Effector memory CD8-positive, alpha-beta T cell (primary cell): ENCODE measurements around the gene TRIM14.

Experiments
- ATAC-seq: fragments of 150-1000 bp; cut with Tn5 transposase; replicated peaks from 2 replicates; pipeline ENCODE4 v1.10.0; 2021; ENCODE audit warnings: mild to moderate bottlenecking, moderate library complexity
- DNase-seq, 3 experiments: peaks; one replicate each; pipeline ENCODE4 v3.0.0; 2021
- H3K27ac Mint-ChIP-seq, 2 donors: one replicate each; pipeline ENCODE4 v1.8.0; 2022; ENCODE audit warnings: mild to moderate bottlenecking in 2 of 2, mixed read lengths in 2 of 2, moderate library complexity in 2 of 2
- H3K27me3 Mint-ChIP-seq, 2 donors: one replicate each; pipeline ENCODE4 v1.8.0; 2022; ENCODE audit warnings: mixed read lengths in 2 of 2
- H3K36me3 Mint-ChIP-seq: one replicate; pipeline ENCODE4 v1.8.0; 2022; ENCODE audit warnings: mild to moderate bottlenecking, moderate library complexity, mixed read lengths; ENCODE audit not compliant: insufficient read depth
- H3K4me1 Mint-ChIP-seq, 2 donors: one replicate each; pipeline ENCODE4 v1.8.0; 2022; ENCODE audit warnings: low read depth in 2 of 2, mixed read lengths in 2 of 2
- H3K4me3 Mint-ChIP-seq, 2 donors: one replicate each; pipeline ENCODE4 v1.8.0; 2022; ENCODE audit warnings: mild to moderate bottlenecking in 2 of 2, mixed read lengths in 2 of 2, moderate library complexity in 2 of 2
- H3K9me3 Mint-ChIP-seq, 2 donors: one replicate each; pipeline ENCODE4 v1.8.0; 2022; ENCODE audit warnings: mixed read lengths in 2 of 2
- total RNA-seq, 9 experiments: gene quantifications; one replicate each; lab custom pipeline; 2026; lab: John Stamatoyannopoulos, UW

Gene TRIM14
- 17.0 to 105 (median 40.9) reads per million in 9 experiments for total RNA-seq

GRCh38 chr9:98118640-98119601 lies at the start of gene TRIM14:
TSS of gene TRIM14 (minus strand) at chr9:98119222. CDS start at chr9:98119188, 34 bp downstream.
- Mint-ChIP-seq H3K4me1 (peaks cover 40 to 49% of the 10 kb centered on the region in 2 donors), H3K36me3 (peaks cover 33% of the 10 kb centered on the region), H3K9me3 (no peaks in the 10 kb centered on the region), H3K4me3 (peak within 1 kb of the TSS; percentile 85 to 96), H3K27me3 (no peaks in the 10 kb centered on the region), H3K27ac (peak within 1 kb of the TSS; percentile 95 to 99)
- ATAC-seq (peak; percentile 64), DNase-seq (peak; percentile 22 to 36 (median 28))

DNA sequence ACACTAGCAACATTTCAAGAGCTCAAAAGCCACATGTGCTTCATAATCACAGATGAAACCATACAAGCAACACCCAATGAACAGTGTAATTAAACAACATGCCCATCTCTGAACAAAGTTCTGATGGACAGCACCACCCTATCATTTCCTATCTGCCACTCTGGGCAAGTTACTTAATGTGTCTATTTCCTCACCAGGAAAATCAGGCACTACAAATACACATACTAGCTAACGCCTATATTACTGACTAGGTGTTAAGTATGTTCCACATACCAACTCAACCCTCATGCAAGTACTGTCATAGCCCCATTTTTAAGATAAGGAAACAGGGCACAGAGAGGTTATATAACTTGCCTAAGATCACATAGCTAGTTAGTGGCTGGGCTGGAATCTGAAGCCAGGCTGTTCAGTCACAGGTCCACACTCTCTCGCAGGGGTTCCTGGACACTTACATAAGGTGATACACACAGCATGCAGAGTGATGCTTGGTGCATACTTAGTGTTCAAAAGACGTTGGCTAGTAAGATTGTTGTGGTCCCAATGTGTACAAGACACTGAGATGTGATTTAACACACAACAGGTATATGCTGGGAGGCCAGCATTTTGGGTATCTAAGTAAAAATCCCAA lies 49.2 kb upstream of the TRIM14 start:
- H3K27ac Mint-ChIP-seq = peak overlapping the region; percentile 96 to 99
- no peak for DNase-seq
- no peaks in the 10 kb centered on the region for H3K27me3 Mint-ChIP-seq
- no peak for ATAC-seq
- peaks cover 6% of the 10 kb centered on the region for H3K36me3 Mint-ChIP-seq
- H3K4me1 Mint-ChIP-seq = peaks cover 51 to 57% of the 10 kb centered on the region in 2 donors
- H3K9me3 Mint-ChIP-seq = no peaks in the 10 kb centered on the region
- H3K4me3 Mint-ChIP-seq = peak overlapping the region in 1 of 2 donors; percentile 64

GRCh38 chr9:98164912-98165311 lies 45.9 kb upstream of the TRIM14 start:
- Mint-ChIP-seq H3K4me1 (peaks cover 49 to 61% of the 10 kb centered on the region in 2 donors), H3K27me3 (no peaks in the 10 kb centered on the region), H3K9me3 (no peaks in the 10 kb centered on the region), H3K27ac (peak overlapping the region; percentile 88 to 89), H3K4me3 (peak overlapping the region in 1 of 2 donors; percentile 7), H3K36me3 (peaks cover 10% of the 10 kb centered on the region)
- DNase-seq = no peak
- no peak for ATAC-seq

GRCh38 chr9:98162613-98163012 lies 43.6 kb upstream of the TRIM14 start:
- H3K36me3 Mint-ChIP-seq = peaks cover 7% of the 10 kb centered on the region
- no peak overlapping the region for H3K27ac Mint-ChIP-seq
- ATAC-seq (no peak), DNase-seq (no peak)
- H3K9me3 Mint-ChIP-seq = no peaks in the 10 kb centered on the region
- H3K4me1 Mint-ChIP-seq = peaks cover 59 to 61% of the 10 kb centered on the region in 2 donors
- H3K27me3 Mint-ChIP-seq = no peaks in the 10 kb centered on the region
- no peak overlapping the region for H3K4me3 Mint-ChIP-seq

DNA sequence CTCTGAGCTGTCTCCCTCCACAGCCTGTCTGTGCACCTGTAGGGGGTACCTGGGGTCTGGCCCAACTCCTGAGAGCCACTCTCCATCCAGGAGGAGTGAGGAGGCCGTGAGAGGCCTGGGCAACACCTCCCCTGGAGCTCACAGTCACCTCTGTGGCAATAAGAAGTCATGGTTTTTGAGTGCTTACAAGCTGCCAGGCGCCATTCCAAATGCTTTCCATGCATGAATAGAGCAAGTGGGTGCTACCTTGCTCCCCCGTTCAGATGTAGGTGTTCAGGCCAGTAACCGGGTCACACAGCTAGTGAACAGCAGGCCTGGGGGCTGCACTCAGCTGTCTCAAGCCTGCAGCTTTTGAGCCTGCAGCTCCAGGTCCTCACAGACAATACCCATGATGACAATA lies 42.8 kb upstream of the TRIM14 start:
- Mint-ChIP-seq H3K27me3 (no peaks in the 10 kb centered on the region), H3K4me3 (no peak overlapping the region), H3K36me3 (peaks cover 10% of the 10 kb centered on the region), H3K4me1 (peaks cover 59 to 61% of the 10 kb centered on the region in 2 donors), H3K9me3 (no peaks in the 10 kb centered on the region), H3K27ac (no peak overlapping the region)
- DNase-seq (no peak), ATAC-seq (no peak)

GRCh38 chr9:98159790-98160189 lies 40.8 kb upstream of the TRIM14 start:
- H3K27ac Mint-ChIP-seq = peak overlapping the region; percentile 75 to 87
- peaks cover 24% of the 10 kb centered on the region for H3K36me3 Mint-ChIP-seq
- H3K27me3 Mint-ChIP-seq = no peaks in the 10 kb centered on the region
- peak overlapping the region in 1 of 2 donors; percentile 7 for H3K4me3 Mint-ChIP-seq
- no peaks in the 10 kb centered on the region for H3K9me3 Mint-ChIP-seq
- ATAC-seq (no peak), DNase-seq (no peak)
- H3K4me1 Mint-ChIP-seq = peaks cover 47 to 52% of the 10 kb centered on the region in 2 donors

GRCh38 chr9:98159301-98159700 lies 40.3 kb upstream of the TRIM14 start:
- ATAC-seq = no peak
- Mint-ChIP-seq H3K9me3 (no peaks in the 10 kb centered on the region), H3K4me1 (peaks cover 42 to 47% of the 10 kb centered on the region in 2 donors), H3K27me3 (no peaks in the 10 kb centered on the region), H3K4me3 (peak overlapping the region in 1 of 2 donors; percentile 7), H3K27ac (peak overlapping the region; percentile 75 to 87), H3K36me3 (peaks cover 24% of the 10 kb centered on the region)
- no peak for DNase-seq

GRCh38 chr9:98158071-98158831 lies 39.2 kb upstream of the TRIM14 start:
- DNase-seq (no peak), ATAC-seq (peak; percentile 26)
- Mint-ChIP-seq H3K36me3 (peaks cover 27% of the 10 kb centered on the region), H3K4me3 (no peak overlapping the region), H3K27ac (peak overlapping the region; percentile 75 to 87), H3K9me3 (no peaks in the 10 kb centered on the region), H3K4me1 (peaks cover 32 to 37% of the 10 kb centered on the region in 2 donors), H3K27me3 (no peaks in the 10 kb centered on the region)

DNA sequence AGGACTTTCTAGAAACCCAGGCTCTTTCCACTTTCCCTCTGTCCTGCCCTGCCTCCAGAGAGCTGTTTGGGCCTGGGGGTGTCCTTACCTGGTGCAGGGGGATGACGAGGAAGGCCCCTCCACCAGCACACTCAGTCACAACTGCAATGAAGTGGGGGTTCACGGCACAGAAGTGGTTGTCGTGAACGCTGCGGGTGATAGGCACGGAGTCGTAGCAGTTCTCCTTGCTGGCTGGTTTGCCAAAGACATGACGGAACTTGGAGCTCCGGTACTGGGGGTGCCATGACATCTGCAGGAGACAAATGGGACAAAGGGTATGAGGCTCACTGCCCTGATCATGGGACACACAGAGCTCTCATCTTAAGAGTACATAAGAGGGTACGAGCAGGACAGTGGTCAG lies 38.4 kb upstream of the TRIM14 start:
- Mint-ChIP-seq H3K27ac (no peak overlapping the region), H3K4me1 (peaks cover 29 to 32% of the 10 kb centered on the region in 2 donors), H3K9me3 (no peaks in the 10 kb centered on the region), H3K36me3 (peaks cover 30% of the 10 kb centered on the region), H3K4me3 (no peak overlapping the region), H3K27me3 (no peaks in the 10 kb centered on the region)
- no peak for ATAC-seq
- no peak for DNase-seq

GRCh38 chr9:98154678-98155077 lies 35.7 kb upstream of the TRIM14 start:
- Mint-ChIP-seq H3K36me3 (peaks cover 33% of the 10 kb centered on the region), H3K9me3 (no peaks in the 10 kb centered on the region), H3K27ac (peak overlapping the region in 1 of 2 donors; percentile 68), H3K4me3 (no peak overlapping the region), H3K27me3 (no peaks in the 10 kb centered on the region), H3K4me1 (peaks cover 17 to 24% of the 10 kb centered on the region in 2 donors)
- no peak for DNase-seq
- ATAC-seq = no peak

DNA sequence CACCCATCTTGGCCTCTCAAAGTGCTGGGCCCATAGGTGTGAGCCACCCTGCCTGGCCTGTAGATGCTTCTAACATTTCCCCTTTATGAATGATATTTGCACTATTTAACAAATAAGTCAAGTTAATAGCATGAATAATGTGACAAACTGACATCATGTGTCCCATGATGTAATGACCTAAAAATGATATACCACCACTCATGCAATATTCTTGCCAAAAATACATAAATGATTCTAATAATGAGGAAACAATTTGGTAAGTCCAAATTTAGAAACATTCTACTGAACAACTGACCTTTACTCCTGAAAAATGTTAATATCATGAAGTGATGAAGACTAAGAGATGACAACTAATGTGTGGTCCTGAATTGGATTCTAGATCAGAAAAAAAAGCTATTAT lies 33.5 kb upstream of the TRIM14 start:
- Mint-ChIP-seq H3K36me3 (peaks cover 29% of the 10 kb centered on the region), H3K4me3 (no peak overlapping the region), H3K9me3 (no peaks in the 10 kb centered on the region), H3K4me1 (peaks cover 4 to 7% of the 10 kb centered on the region in 2 donors), H3K27me3 (no peaks in the 10 kb centered on the region), H3K27ac (no peak overlapping the region)
- DNase-seq (no peak), ATAC-seq (no peak)

GRCh38 chr9:98150721-98151120 lies 31.7 kb upstream of the TRIM14 start:
- DNase-seq = no peak
- Mint-ChIP-seq H3K9me3 (no peaks in the 10 kb centered on the region), H3K4me3 (no peak overlapping the region), H3K4me1 (peaks cover 10 to 12% of the 10 kb centered on the region in 2 donors), H3K36me3 (peaks cover 19% of the 10 kb centered on the region), H3K27me3 (no peaks in the 10 kb centered on the region), H3K27ac (peak overlapping the region in 1 of 2 donors; percentile 9)
- ATAC-seq = no peak

- Mint-ChIP-seq H3K36me3 (peaks cover 14% of the 10 kb centered on the region), H3K27ac (peak overlapping the region; percentile 9 to 14), H3K4me3 (no peak overlapping the region), H3K27me3 (no peaks in the 10 kb centered on the region), H3K9me3 (no peaks in the 10 kb centered on the region), H3K4me1 (peaks cover 10 to 12% of the 10 kb centered on the region in 2 donors)
- no peak for ATAC-seq
- no peak for DNase-seq
Measured at GRCh38 chr9:98150164-98150563, 31.1 kb upstream of the TRIM14 start.
